SHP77 (cell line): ENCODE data around the gene SF3A2.

ENCODE experiments used
- DNase-seq, 2 experiments: peaks; one replicate each; lab custom pipeline; 2025; lab: John Stamatoyannopoulos, UW

The SF3A2 gene

DNA sequence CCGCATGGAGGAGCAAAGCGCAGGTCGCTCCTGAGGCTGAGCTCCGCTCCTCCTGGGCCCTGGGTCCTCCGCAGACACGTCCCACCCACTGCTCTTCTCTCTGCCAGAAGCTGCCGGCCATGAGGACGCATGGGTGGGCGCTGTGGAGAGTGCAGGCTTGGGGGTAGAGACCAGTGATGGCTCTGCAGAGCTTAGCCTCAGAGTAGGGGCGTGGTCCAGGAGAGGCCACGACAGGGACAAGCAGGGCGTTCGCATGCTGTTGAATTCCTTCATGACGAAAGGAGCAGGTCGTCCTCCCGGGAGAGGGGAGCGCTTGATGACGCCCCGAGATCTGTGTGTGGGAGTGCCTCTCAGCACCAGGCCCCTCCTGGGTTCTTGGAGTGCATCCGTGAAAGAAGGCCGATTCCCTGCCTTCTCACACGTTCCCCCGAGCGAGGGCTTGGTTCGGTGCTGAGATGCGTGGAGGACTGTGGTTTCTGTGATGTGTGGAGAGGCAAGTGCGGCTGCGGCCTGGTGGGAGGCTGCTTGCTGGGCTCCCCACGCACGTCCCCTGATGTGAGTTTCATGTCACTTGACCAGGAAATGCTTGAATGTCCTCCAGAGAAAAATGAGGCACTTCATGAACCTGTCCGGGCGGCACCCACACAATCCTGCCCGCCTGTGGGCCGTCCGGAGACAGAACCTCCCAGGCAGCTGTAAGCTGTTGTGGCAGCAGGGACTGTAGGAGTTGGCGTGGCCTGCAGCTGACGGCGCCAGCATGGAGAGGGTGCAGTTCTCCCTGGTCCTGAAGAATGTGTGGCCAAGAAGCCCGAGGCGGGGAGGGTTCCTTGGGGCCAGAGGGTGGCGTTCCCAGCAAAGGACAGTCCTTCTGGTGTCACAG lies 4.5 kb downstream of the SF3A2 start:
- DNase-seq = no peak

DNA sequence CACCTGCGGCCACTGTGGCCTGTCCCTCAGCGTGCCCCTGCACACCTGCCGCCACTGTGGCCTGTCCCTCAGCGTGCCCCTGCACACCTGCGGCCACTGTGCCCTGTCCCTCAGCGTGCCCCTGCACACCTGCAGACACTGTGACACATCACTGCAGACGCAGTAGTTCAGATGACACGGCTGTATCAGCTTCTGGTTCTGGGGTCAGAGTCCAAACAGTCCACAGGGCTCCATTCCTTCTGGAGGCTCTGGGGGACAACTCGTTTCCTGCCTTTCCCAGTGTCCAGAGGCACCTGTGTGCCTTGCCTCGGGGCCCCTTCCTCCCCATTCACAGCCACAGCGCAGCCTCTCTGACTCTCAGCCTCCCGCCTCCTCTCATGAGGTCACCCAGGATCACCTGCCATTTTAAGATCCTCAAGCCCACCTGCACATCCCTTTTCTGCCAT lies 5.5 kb downstream of the SF3A2 start:
- DNase-seq = no peak

DNA sequence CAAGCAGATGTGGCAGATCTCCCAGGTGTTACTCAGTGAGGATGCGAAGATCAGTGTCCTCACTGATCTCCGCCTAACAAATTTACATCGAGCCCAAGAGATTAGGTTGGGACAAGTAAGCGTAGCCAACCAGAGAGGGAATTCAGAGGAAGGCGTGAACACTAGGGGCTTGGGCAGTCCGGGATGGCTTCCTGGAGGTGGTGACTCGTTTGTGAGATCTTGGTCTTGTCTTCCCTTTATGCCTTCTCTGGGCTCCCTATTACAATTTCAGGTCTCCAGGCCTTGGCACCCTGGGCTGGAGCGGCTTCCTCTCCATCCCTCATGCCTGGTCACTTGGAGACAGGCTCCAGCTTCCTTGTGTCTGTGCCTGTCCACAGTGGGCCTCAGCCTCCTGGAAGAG lies 6.2 kb downstream of the SF3A2 start:
- DNase-seq = no peak

DNA sequence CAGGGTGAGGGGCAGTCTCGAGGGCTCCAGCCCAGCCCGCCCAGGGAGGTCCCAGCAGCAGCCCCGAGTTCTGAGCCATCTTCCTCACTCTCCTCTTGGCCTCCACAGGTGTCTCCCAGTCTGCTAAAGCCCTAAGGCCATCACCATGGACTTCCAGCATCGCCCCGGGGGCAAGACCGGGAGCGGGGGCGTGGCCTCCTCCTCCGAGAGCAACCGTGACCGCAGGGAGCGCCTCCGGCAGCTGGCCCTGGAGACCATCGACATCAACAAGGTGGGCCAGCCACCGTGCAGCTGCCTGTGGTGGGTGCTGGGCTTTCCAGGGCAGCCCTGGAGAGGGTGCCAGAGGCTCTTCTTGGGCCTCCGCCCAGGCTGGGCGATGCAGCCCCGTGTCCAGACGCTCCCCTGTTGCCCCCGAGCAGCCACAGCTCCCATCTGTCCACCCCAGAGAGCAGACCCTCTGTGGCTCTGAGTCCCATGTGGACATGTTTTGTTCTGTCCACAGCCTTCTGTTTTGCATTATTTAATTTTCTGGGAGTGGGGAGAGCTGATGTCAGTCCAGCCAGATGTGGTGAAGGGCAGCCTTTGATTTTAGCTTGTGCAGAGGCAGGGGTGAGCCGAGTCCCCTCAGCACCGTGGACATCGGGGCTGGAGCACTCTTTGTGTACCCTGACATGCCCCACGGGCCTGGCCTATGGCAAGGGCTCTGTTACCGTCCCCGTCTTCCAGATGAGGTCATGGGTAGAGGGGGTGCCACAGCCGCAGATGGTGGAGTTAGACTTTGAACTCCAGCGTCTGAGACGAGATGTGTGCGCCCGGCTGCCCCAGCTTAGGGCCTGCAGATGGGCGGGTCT lies 6.9 kb downstream of the SF3A2 start:
- DNase-seq = no peak

DNA sequence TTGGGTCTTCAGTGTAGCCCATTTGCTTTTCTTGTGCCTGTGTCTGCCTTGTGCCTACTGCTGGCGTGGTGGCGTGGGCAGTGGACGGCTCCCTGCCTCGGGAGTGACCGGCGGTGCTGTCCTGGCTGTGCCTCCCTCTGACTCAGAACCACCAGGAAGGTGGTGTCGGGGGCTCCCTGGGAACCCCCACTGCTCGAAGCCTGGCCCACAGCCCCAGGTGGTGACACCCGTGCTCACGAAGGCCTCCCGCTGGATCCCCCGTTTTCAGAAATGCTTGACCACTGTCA lies 7.4 kb downstream of the SF3A2 start:
- DNase-seq = no peak

DNA sequence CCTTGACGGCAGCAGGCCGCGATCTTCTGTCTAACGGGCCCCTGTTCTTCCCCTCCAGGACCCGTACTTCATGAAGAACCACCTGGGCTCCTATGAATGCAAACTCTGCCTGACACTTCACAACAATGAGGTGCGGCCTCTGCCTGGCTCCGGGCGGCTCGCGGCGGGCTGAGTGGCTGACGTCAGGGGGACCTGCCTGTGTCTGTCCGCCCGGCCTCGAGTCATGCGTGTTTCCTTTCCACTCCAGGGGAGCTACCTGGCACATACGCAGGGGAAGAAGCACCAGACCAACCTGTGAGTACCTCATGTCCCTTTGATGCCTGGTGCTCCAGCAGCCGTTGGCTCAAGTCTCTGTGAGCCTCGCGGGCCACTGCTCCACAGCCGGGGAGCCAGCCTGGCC lies 7.9 kb downstream of the SF3A2 start:
- no peak for DNase-seq

DNA sequence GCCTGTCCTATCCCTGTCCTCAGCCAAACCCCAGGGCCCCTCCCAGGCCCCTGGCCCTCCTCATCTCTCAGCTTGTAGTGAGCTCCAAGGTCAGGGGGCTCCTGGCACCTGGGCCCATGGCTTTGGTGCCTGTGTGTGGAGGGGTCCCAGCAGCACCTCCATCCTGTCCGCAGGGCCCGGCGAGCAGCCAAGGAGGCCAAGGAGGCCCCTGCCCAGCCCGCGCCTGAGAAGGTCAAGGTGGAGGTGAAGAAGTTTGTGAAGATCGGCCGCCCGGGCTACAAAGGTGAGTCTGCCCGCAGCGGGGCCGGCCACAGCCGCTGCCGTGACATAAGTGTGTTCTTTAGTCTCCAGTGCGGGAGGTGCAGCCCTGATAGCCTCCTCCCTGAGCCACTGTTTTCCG lies 8.6 kb downstream of the SF3A2 start:
- DNase-seq = no peak

DNA sequence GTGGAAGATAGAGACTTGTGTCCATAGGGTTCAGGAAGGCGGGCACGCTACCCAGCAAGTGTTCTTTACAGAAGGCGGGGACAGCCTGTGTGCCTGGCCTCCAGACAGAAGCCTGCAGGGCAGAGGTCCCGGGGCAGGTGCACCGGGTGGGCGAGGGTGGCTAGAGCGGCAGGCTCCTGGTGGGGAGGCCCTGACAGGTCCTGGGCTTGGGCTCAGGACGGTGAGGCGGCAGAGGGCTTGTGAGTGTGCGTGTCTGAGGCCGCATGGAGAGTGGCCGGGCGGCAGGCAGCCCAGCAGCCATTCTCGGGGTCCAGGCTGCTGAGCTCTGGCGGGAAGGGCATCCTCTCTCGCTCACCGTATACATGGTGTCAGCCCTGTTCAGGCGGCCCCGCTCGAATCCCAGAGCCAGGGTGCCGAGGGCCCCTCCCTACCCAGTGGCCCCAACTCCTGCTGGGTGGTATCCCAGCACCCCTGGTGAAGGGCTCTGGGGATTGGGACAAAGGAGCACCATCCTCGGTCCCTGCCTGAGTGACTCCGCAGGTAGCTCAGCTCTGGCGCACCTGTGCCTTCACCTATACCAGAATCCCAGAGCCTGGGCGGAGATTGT lies 9.5 kb downstream of the SF3A2 start:
- no peak for DNase-seq

DNA sequence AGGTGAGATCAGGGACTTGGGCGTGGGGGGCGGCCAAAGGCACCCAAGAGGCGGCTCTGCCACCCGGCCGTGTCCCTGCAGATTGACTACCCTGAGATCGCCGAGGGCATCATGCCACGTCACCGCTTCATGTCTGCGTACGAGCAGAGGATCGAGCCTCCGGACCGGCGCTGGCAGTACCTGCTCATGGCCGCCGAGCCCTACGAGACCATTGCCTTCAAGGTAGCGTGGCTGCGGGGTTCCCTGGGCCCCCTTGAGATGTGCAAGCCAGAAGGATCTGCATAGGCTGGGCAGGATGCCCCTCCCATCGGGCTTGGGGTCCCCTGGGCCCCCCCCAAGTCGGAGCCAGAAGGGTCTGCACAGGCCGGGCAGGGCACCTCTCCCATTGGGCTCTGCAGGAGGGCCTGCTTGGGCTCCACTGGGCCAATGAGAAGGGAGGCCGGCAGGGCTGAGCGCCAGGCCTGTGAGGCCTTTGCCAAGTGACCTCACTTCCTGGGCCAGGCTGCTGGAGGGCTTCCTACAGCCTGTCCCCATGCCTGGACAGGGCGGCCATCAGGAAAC lies 10.3 kb downstream of the SF3A2 start:
- DNase-seq = no peak

DNA sequence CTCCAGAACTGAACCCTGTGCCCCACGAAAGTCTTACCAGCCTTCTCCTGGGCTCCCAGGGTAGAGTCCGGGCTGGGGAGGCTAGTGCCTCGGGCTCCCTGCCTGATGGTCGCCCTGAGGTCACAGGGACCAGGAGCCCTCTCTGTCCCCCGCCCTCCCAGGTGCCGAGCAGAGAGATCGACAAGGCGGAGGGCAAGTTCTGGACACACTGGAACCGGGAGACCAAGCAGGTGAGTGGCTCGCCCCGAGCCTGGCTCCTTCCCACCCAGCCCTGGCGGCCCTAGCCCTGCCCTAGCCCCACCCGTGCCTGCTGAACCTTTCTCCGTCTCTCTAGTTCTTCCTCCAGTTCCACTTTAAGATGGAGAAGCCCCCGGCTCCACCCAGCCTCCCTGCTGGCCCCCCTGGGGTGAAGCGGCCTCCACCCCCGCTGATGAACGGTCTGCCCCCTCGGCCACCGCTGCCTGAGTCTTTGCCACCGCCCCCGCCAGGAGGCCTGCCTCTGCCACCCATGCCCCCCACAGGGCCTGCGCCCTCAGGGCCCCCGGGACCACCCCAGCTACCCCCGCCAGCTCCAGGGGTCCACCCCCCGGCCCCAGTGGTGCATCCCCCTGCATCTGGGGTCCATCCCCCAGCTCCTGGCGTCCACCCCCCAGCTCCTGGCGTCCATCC lies 10.9 kb downstream of the SF3A2 start:
- DNase-seq = no peak

DNA sequence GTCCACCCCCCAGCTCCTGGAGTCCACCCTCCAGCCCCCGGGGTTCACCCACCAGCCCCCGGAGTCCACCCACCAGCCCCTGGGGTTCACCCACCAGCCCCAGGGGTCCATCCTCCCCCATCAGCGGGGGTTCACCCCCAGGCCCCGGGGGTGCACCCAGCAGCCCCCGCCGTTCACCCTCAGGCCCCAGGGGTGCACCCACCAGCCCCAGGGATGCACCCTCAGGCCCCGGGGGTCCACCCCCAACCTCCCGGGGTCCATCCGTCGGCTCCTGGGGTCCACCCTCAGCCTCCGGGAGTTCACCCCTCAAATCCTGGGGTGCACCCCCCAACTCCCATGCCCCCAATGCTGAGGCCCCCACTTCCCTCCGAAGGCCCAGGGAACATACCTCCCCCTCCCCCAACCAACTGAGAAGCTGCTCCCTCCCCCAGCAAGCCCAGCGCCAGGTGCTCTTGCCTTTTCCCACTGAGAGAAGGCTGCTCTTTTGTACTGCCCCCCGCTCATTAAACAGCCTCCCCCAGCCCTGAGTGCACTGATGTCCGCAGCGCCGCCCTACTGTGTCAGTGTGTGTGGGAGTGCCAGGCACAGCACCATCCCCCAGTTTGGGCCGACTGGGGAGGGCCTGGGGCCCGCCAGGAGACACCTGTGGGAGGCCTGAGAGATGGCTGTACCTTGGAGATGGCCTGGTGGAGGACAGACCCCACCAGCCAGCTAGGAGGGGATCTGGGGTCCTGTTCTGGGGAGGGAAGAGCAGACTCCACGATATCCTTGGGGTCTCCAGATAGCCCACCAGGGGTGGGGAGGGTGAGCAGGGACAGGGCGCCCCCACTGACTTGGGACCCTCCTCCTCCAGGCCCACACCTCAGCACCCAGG lies 11.7 kb downstream of the SF3A2 start:
- no peak for DNase-seq

DNA sequence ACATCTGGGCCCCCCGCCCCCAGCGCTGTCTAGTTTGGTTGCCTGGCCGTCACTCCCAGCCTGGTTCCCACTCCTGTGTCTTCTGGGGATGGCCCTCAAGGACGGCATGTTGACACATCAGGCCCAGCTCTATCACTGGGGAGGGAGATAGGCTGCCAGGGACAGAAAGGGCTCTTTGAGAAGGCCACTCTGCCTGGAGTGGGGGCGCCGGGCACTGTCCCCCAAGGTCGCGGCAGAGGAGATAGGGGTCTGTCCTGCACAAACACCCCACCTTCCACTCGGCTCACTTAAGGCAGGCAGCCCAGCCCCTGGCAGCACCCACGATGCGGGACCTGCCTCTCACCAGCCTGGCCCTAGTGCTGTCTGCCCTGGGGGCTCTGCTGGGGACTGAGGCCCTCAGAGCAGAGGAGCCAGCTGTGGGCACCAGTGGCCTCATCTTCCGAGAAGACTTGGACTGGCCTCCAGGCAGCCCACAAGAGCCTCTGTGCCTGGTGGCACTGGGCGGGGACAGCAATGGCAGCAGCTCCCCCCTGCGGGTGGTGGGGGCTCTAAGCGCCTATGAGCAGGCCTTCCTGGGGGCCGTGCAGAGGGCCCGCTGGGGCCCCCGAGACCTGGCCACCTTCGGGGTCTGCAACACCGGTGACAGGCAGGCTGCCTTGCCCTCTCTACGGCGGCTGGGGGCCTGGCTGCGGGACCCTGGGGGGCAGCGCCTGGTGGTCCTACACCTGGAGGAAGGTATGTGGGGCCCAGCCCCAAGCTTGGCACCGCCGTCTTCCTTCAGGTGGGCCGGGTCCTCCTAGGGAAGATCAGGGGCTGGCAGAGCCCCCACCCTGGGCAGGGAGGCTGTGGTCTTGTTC lies 12.6 kb downstream of the SF3A2 start, which contains the start of gene AMH:
Gene AMH (plus strand): TSS at position 314 of the 857 bp plus-strand sequence. CDS start 10 bp downstream, at position 324.
- DNase-seq = no peak

DNA sequence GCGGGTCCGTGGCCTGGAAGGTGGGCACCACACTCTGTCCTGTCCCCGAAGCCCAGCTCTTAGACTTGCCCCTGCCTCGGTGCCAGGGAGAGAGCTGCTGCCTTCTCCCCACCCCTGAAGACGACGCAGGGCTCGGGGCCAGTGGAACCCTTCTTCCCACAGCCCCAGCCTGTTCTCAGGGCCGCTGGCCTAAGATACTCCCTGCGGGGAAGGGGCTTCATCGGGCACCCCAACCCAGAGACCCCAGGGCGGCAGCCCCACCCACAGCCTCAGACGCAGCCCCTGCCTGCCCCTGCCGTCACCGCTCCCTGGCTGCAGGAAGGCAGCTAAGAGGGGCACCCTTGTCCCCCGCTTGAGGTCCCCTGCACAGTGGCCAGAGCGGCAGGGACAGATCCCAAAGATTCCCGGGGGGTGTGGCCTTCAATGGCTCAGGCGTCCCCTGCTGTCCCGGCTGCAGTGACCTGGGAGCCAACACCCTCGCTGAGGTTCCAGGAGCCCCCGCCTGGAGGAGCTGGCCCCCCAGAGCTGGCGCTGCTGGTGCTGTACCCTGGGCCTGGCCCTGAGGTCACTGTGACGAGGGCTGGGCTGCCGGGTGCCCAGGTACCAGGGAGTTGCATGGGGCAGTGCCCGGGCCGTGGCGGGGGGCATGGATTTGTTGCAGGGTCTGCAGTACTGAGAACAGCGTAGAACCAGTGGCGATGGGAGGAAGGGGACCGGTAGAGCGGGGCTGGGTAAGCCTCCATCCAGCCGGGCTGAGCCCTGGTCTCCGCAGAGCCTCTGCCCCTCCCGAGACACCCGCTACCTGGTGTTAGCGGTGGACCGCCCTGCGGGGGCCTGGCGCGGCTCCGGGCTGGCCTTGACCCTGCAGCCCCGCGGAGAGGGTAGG lies 13.5 kb downstream of the SF3A2 start:
- DNase-seq = no peak

DNA sequence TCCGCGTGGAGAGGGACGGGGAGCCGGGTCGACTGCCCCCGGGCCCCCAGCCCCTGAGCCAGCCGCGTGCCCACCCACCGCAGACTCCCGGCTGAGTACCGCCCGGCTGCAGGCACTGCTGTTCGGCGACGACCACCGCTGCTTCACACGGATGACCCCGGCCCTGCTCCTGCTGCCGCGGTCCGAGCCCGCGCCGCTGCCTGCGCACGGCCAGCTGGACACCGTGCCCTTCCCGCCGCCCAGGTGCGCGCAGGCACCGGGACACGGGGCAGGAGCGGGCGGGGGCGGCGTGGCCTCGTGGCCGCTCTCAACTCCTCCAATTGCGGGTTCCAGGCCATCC lies 14.1 kb downstream of the SF3A2 start:
- no peak for DNase-seq

DNA sequence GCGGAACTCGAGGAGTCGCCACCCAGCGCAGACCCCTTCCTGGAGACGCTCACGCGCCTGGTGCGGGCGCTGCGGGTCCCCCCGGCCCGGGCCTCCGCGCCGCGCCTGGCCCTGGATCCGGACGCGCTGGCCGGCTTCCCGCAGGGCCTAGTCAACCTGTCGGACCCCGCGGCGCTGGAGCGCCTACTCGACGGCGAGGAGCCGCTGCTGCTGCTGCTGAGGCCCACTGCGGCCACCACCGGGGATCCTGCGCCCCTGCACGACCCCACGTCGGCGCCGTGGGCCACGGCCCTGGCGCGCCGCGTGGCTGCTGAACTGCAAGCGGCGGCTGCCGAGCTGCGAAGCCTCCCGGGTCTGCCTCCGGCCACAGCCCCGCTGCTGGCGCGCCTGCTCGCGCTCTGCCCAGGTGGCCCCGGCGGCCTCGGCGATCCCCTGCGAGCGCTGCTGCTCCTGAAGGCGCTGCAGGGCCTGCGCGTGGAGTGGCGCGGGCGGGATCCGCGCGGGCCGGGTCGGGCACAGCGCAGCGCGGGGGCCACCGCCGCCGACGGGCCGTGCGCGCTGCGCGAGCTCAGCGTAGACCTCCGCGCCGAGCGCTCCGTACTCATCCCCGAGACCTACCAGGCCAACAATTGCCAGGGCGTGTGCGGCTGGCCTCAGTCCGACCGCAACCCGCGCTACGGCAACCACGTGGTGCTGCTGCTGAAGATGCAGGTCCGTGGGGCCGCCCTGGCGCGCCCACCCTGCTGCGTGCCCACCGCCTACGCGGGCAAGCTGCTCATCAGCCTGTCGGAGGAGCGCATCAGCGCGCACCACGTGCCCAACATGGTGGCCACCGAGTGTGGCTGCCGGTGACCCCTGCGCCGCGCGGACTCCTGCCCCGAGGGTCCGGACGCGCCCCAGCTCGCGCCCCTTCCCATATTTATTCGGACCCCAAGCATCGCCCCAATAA lies 14.8 kb downstream of the SF3A2 start:
- DNase-seq = no peak

DNA sequence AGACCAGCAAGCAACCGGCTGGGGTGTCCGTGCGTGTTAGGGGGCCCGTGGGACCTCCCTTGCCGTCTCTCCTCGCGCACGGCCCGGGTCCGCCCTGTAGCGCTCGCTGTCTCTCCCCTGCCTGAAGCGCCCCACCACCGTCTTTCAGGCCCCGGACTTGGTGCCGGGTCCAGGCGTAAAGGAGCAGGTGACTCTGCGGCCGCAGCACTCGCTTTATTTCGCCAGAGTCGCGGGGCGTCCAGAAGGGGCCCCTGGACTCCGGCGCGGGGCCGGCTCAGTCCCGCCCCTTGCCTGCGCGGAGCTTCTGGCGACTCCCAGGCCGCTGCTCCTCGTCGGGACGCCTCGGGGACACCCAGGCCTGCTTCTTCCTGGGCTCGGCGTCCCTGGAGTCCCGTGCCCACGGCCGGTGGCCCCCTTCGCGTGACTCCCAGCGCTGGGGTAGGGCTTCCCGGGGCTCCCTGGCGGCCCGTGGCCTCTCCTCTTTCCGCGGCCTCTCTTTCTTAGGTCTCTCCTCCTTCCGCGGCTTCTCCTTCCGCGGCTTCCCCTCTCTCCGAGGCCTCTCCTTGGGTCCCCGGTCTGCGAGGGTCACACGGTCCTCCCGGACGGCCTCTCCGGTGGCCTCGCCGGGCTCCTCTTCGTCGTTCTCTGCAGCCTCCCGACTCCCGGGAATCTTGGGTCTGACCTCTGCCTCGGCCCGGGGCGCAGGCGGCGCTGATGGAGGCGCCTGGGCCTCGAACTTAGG lies 15.6 kb downstream of the SF3A2 start:
- no peak for DNase-seq

DNA sequence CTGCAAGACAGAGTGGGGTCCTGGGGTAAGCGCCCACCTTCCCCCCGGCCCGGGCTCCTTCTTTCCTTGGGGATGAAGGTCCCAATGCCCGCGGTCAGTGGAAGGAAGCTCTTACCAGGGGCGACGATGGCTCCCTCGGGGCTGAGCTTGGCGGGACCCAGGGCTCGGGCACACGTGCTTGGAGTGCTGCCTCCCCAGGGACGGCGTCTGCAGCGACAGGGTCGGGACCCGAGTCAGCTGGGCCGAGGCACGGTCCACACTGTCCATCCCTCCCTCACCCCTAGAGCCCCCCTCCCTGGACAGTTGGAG lies 16.1 kb downstream of the SF3A2 start:
- DNase-seq = no peak
